GM21423 (cell line): ENCODE data around the gene CRYBG1.
"Not testable (repeated sequence)": the region's sequence is repeated elsewhere in the genome, so short reads cannot be mapped to it uniquely, and the experiment has no call there.

Experiments
- ATAC-seq: cut with Tn5 transposase; IDR thresholded peaks from one replicate; pipeline ENCODE4 v1.9.1; 2021; ENCODE audit warnings: mild to moderate bottlenecking, moderate library complexity; ENCODE audit not compliant: unreplicated experiment

CRYBG1 gene

GRCh38 chr6:106546691-106547414 is 186.3 kb downstream of the CRYBG1 start:
- ATAC-seq, result no peak

DNA sequence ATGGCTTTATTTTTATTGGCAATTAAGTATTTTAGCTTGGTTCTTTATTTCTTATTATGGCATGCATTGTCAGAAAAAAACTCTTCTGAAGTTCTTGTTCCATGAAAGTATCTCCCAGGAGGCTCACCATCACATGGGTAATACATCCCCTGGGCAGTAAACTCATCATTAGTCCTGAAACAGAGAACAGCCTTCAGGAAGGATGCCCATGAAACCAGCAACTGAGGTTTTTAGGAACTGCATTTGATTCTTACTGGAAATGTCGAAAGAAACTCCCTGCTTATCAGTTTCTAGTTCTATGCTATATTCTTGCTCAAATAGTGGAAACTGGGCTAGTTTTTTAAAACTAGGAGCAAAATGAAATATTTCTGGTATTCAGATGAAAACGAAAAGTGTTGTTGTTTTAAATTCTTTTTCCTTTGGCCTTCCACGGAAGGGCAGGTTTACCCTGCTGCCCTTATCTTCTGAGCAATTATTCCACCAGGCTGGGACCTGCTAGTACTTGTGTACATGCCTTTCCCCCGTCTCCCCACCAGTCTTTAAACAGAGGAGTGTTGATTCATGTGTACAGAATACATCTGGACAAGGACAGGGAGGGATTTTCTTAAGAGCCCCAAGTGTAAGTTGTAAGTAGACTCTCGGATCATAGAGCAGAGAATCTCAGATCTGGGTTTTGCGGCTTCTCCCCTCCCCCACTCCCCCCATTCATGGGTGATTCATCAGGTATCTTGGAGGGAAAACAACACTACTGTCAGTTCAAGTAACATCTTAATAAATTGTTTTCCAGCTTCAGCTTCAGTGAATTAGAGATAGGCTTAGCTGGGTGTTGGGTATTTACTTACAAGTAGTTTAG is 187.3 kb downstream of the CRYBG1 start:
- no peak for ATAC-seq

- ATAC-seq, result not testable (repeated sequence)
Observed at GRCh38 chr6:106548926-106549455, 188.5 kb downstream of the CRYBG1 start.

DNA sequence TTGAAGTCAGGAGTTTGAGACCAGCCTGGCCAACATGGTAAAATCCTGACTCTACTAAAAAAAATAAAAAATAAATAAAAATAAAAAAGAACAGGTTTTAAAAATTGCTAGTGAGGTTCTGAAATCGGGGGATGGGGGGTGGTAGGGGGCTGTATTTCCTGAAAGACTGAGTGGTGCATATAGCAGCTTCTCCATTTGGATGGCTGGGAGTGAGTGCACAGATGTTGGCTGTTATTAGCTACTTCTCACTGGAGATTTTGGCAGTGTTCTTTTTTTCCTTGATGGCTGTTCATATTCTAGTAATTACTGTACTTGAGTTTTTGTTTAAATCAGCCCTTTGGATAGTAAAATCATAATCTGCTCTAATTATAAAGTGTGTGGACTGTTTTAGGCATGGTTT is 189.0 kb downstream of the CRYBG1 start:
- ATAC-seq, result no peak

GRCh38 chr6:106551155-106551554 is 190.6 kb downstream of the CRYBG1 start:
- no peak for ATAC-seq

DNA sequence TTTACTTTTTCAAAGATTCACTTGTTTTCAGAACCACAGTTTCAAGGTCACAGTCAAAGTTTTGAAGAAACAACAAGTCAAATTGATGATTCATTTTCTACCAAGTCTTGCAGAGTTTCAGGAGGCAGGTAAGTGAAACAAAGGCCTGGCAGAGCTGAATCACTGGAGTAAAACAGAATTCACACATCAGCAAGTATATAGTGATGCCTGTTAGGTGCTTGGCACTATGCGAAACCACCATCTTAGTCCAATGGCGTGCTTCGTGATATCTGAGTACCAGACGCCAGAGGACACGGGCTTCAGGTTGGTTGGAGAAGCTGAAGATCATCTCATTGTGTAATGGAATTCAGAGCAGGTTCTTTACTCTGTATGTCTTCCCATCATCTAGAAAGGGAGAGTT is 192.9 kb downstream of the CRYBG1 start:
- ATAC-seq, result no peak

DNA sequence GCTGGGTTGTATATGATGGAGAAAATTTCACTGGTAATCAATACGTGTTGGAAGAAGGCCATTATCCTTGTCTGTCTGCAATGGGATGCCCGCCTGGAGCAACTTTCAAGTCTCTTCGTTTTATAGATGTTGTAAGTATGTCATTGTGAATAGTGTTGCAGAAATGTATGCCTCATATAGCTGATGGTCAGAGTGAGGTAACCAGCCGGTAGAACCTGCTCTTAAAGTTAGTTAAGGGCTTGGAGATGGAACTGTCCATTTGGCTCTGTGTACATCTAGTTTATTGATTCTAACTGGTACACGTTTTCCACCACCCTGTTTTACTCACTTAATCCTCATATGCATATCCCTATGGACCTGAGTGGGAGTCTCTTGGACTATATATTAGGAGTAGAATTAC is 195.2 kb downstream of the CRYBG1 start:
- ATAC-seq, result no peak

- no peak for ATAC-seq
Observed at GRCh38 chr6:106556368-106556960, 195.9 kb downstream of the CRYBG1 start.

- ATAC-seq, result no peak
Observed at GRCh38 chr6:106557837-106558236, 197.3 kb downstream of the CRYBG1 start.

DNA sequence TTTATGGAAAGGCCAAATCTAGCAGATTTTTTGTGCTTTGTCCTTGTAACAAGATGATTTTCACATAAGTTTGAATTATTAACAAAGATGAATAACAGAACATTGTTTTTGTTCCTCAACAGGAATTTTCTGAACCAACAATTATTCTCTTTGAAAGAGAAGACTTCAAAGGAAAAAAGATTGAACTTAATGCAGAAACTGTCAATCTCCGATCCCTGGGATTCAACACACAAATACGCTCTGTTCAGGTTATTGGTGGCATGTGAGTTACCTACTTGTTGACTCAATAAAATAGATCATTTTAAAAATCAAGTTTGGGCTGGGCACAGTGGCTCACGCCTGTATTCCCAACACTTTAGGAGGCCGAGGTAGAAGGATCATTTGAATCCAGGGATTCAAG is 197.8 kb downstream of the CRYBG1 start:
- no peak for ATAC-seq

DNA sequence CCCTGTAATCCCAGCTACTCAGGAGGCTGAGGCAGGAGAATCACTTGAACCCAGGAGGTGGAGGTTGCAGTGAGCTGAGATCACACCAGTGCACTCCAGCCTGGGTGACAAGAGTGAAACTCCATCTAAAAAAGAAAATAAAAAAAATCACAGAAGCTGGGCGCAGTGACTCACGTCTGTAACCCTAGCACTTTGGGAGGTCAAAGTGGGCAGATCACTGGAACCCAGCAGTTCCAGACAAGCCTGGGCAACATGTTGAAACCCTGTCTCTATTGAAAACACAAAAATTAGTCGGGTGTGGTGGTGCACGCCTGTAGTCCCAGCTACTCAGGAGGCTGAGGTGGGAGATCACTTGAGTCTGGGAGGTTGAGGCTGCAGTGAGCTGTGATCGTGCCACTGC is 199.1 kb downstream of the CRYBG1 start:
- ATAC-seq, result not testable (repeated sequence)

DNA sequence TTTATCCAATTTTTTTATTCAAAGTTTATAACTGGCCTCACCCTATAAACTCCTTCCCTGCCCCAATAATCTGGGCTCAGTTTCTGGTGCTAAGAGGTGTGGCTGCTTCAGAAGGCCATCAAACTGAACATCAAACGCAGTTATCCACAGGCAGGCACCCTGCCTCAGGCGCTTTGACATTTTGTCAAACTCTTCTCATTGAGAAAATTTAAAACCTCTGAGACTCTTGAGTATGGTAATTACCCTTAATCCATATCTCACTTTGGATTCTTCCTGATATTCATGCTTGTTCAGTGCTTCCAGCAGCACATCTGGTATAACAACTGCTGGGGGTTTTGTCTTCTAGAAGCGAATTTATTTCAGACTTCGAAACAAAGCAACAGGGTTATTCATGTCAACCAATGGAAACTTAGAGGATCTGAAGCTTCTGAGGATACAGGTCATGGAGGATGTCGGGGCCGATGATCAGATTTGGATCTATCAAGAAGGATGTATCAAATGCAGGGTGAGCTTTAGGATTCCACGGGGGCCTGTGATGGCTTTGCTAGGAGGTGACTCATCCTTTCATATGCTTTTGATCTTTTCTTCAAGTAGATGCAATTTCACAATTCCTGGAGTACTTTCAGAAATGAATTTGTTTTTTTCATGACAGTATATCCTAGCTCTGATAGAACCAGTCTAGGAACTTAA is 200.6 kb downstream of the CRYBG1 start:
- ATAC-seq, result no peak

GRCh38 chr6:106561686-106562405 is 201.3 kb downstream of the CRYBG1 start:
- ATAC-seq, result no peak

DNA sequence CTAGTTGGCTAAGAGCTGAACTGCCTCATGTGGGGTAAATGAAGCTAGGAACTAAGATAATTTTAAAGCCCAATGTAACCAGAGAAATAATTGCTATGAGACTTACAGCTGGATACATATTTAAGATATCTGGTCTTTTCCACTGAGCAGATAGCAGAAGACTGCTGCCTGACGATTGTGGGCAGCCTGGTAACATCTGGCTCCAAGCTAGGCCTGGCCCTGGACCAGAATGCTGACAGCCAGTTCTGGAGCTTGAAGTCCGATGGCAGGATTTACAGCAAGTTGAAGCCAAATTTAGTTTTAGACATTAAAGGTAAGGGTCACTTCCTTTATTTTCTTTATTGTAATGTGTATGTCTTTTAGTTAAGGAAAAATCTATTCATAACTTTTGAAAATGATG is 203.1 kb downstream of the CRYBG1 start:
- no peak for ATAC-seq

DNA sequence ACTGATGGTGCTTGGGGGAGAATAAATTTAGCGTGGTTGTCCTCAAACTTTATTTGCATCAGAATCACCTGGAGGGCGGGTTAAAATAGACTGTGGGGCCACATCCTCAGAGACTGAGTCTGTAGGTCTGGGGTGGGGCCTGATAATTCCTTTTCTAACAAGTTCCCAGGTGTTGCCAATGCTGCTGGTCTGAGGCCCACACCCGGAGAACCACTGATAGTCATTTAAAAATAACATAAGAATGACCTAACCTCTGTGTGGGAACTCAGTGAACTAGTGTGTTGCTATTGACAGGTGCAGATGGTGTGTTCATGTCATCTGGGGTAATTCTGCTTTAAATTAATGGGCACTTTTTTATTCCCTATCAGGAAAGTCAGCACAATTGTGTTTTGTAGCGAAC is 204.0 kb downstream of the CRYBG1 start:
- no peak for ATAC-seq

- ATAC-seq, result no peak
Observed at GRCh38 chr6:106568530-106568929, 208.0 kb downstream of the CRYBG1 start.

DNA sequence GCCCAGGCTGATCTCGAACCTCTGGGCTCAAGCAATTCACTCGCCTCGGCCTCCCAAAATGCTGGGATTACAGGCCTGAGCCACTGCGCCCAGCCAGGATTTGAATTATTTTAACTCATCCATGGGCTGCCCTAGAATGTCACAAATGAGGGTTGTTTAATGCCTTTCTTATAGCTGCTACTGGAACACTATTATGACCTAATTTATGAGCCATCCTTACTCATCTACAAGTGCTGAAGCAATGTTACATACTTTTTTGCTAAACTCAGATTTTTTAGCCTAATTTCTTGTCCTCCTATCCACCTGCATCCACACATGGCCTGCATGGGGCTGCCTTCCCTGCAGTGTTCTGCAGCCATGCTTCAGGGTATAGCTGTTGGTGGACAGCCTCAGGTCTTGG is 208.9 kb downstream of the CRYBG1 start:
- ATAC-seq, result no peak

DNA sequence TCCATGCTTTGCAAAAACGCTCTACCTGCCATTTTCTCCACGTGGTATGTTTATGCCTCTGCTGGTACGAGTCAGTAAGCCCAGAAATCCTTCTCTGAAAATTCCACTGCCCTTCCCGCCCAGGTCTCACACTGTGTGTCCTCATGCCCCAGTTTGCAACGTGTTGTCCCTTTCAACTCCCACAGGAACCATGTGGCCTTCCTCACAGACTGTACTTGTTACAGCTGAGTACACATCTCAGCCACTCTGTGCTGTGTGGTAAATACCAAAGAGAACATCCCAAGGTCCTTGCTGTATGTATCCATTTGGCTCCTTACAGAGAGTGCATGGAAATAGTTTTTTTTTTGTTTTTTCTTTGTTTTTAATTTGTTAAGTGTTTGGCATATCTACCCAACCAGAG is 211.9 kb downstream of the CRYBG1 start:
- no peak for ATAC-seq

DNA sequence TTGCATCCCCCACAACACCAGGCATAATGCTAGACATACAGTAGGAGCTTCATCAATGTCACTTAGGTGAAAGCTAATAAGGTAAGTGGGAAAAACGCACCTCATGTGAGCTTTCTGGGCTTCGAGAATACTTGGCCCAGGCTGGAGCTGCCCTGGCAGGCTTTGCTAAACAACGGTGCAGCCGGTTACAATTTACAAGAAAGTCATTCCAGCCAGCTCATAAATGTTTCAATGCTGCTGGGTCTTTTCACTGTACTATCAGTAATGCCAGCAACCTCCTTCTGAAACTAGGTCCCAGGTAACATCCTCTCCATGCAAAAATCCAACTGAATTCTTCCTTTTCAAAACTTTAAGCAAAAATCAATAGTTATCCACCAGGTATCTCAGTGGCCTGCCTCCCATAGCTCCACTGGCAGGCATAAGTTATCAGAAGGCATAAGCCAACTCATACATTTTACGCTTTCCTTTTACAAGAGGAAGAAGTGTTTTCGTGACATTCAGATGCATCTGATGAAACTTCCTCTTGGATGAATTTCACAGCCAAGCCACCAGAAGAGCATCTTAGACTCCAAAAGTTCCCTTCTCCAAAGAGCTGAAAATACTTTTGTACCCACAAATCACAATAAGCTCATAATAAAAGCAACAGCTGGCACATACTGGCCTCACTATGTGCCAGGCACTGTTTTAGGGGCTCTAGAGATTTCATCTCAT is 212.5 kb downstream of the CRYBG1 start:
- ATAC-seq, result no peak
